Measurements from ENCODE around the gene NUTF2.
A peak's percentile ranks its signal among the peaks of the same experiment; 100 is the strongest.

GRCh38 chr16:67872631-67873434 lies 26.1 kb downstream of the NUTF2 start, which contains the start of gene EDC4:
- peak in 1 of 4 experiments; percentile 22 for TF ChIP-seq CTCF (IDR thresholded peaks at IDR 0.05)
- peak; percentile 65 to 78 for TF ChIP-seq POLR2A (IDR thresholded peaks at IDR 0.05)
